Bronchial epithelial cell (primary cell): ENCODE data around the gene DTD1. TPM values are rescaled to one million over a fixed set of nuclear protein-coding genes. Genes with fewer than 3 reads are reported as not detected.

Experiments
- DNase-seq: peaks from one replicate; pipeline ENCODE4 v3.0.0-alpha.2; 2010; ENCODE audit warnings: low read depth
- FAIRE-seq: peaks from 2 replicates; lab custom pipeline; 2011; peaks lifted over from hg19 to GRCh38; lab: Jason Lieb, UNC
- H3K27me3 ChIP-seq: 2 replicates; pipeline ENCODE4 v1.5.1; 2011; ENCODE audit warnings: low read length; ENCODE audit not compliant: control insufficient read depth, insufficient read depth
- H3K36me3 ChIP-seq: 2 replicates; pipeline ENCODE4 v1.5.1; 2011; ENCODE audit warnings: low read length; ENCODE audit not compliant: control insufficient read depth, insufficient read depth
- H3K4me3 ChIP-seq: 2 replicates; pipeline ENCODE4 v1.5.1; 2011; ENCODE audit warnings: mild to moderate bottlenecking, low read depth, low read length, control low read depth
- total RNA-seq: library from RNA; depleted of rRNA; stranded (reverse); fragments of >200 nt; gene quantifications from 2 replicates; pipeline ENCODE4 v1.2.1, GENCODE V29; 2014
- TF ChIP-seq, protein P1 (sequence below): IDR thresholded peaks from 2 replicates; pipeline ENCODE4 v1.5.1; 2011; ENCODE audit warnings: mild to moderate bottlenecking, moderate library complexity, low read length, control low read depth, inconsistent platforms; ENCODE audit not compliant: insufficient read depth, severe bottlenecking

The DTD1 gene
- total RNA-seq, 1 donor from 2014 or later, result 197 TPM

DNA sequence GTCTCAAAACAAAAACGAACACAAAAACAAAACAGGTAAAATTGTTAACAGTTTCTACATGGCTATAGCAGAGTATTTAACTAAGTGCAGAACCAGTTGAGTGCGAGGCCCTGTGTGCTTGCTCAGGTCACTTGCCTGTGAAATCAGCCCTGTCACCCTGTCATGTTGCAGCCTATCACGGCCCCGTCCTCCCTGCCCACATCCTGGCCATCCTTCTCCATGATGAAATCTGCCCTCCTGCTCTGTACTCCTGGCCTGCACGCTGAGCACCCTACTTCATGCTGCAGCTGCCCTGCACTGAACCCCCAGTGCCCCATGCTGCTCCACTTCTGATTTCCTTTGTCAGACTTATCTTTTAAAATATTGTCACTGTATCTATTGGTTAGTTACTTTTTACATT, 62.4 kb downstream of the DTD1 start:
- Histone ChIP-seq H3K36me3 (no peaks in the 10 kb centered on the region), H3K27me3 (no peaks in the 10 kb centered on the region), H3K4me3 (no peak overlapping the region)
- FAIRE-seq, result peak; percentile 73
- DNase-seq, result no peak
- TF ChIP-seq, protein P1, sequence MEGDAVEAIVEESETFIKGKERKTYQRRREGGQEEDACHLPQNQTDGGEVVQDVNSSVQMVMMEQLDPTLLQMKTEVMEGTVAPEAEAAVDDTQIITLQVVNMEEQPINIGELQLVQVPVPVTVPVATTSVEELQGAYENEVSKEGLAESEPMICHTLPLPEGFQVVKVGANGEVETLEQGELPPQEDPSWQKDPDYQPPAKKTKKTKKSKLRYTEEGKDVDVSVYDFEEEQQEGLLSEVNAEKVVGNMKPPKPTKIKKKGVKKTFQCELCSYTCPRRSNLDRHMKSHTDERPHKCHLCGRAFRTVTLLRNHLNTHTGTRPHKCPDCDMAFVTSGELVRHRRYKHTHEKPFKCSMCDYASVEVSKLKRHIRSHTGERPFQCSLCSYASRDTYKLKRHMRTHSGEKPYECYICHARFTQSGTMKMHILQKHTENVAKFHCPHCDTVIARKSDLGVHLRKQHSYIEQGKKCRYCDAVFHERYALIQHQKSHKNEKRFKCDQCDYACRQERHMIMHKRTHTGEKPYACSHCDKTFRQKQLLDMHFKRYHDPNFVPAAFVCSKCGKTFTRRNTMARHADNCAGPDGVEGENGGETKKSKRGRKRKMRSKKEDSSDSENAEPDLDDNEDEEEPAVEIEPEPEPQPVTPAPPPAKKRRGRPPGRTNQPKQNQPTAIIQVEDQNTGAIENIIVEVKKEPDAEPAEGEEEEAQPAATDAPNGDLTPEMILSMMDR, result no peak

DNA sequence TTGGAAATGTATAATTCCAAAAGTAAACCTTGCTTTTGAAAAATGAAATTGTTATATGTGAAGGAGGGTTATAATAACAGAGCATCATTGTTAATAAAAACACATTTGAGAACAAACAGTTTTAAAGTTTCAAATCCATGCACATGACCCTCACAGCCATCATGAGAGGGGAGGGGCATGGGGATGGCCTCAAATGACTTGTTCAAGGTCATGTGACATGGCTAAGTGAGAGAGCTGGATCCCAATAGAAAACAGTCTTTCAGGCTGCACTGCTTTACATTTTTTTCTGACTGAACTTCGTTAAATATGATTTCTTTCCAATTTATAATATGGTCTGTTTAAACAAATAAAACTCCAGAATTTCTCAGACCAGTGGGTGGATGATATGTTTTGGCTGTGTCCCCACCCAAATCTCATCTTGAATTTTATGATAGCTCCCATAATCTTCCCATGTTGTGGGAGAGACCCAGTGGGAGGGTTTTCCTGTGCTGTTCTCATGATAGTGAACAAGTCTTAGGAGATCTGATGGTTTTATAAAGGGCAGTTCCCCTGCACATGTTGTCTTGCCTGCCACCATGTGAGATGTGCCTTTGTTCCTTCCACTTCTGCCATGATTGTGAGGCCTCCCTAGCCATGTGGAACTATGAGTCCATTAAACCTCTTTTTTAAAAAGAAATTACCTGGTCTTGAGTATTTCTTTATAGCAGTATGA, 66.0 kb downstream of the DTD1 start:
- no peak overlapping the region for H3K4me3 ChIP-seq
- no peaks in the 10 kb centered on the region for H3K27me3 ChIP-seq
- no peak for DNase-seq
- no peak for FAIRE-seq
- H3K36me3 ChIP-seq, result no peaks in the 10 kb centered on the region
- TF ChIP-seq, protein P1, result no peak

DNA sequence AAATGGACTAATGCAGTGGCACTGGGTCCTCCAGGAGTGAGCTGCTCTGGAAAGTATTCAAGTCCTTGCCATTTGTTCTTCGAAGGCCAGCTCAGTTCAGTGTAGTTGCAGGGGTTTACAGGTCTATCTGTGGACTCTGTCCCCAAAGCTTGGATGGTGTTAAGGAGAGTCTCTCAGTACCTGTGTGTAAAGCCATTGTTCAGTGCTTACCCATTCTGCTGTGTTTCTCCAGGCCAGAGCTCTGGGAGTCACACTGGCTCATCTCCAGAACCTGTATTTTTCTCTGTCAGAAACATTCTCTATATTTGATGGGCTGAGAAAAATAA, 66.6 kb downstream of the DTD1 start:
- Histone ChIP-seq H3K36me3 (no peaks in the 10 kb centered on the region), H3K27me3 (no peaks in the 10 kb centered on the region), H3K4me3 (no peak overlapping the region)
- no peak for DNase-seq
- no peak for FAIRE-seq
- TF ChIP-seq, protein P1, result no peak

- Histone ChIP-seq H3K4me3 (no peak overlapping the region), H3K36me3 (peaks cover 1% of the 10 kb centered on the region), H3K27me3 (no peaks in the 10 kb centered on the region)
- DNase-seq (peak; percentile 30), FAIRE-seq (no peak)
- TF ChIP-seq, protein P1, result no peak
Measured at GRCh38 chr20:18657575-18657974, 69.7 kb downstream of the DTD1 start.

- DNase-seq, result no peak
- H3K36me3 ChIP-seq, result peaks cover 1% of the 10 kb centered on the region
- no peak for FAIRE-seq
Measured at GRCh38 chr20:18662279-18663040, 74.6 kb downstream of the DTD1 start.

More at GRCh38 chr20:18662279-18663040, 74.6 kb downstream of the DTD1 start:
- no peaks in the 10 kb centered on the region for H3K27me3 ChIP-seq
- no peak overlapping the region for H3K4me3 ChIP-seq
- TF ChIP-seq, protein P1, result no peak
